Measurements from ENCODE around the gene ZCCHC8.

GRCh38 chr12:122503147-122503751 is 2.5 kb upstream of the ZCCHC8 start:
- TF ChIP-seq CTBP1 (IDR thresholded peaks at IDR 0.05; ENCODE audit: borderline replicate concordance) (no peak), SP1 (IDR thresholded peaks at IDR 0.05) (no peak), FOXM1 (IDR thresholded peaks at IDR 0.05; ENCODE audit: borderline replicate concordance) (no peak), FOXK2 (IDR thresholded peaks at IDR 0.05) (no peak), SUZ12 (IDR thresholded peaks at IDR 0.05) (no peak), FOXA1 (IDR thresholded peaks at IDR 0.05) (no peak), NFRKB (IDR thresholded peaks at IDR 0.05) (no peak), ZNF384 (IDR thresholded peaks at IDR 0.05) (no peak), BHLHE40 (IDR thresholded peaks at IDR 0.05; ENCODE audit: borderline replicate concordance) (no peak), ARNT (IDR thresholded peaks at IDR 0.05) (no peak), TARDBP (IDR thresholded peaks at IDR 0.05) (no peak), ELF4 (IDR thresholded peaks at IDR 0.05) (no peak)

Data from HEK293T (cell line).